Stomach (tissue), 9 donors: ENCODE measurements around the gene NOXO1. TPM values are rescaled to one million over a fixed set of nuclear protein-coding genes. Genes with fewer than 3 reads are reported as not detected.

Experiments used
- DNase-seq, 2 donors: peaks; one replicate each; pipeline versions ENCODE4 v3.0.0 to v3.0.0-alpha.2; 2013 to 2019
- H3K27ac ChIP-seq, 5 donors: fragments of 200-600 bp in 4 of 5; sonication (generic) in 4 of 5; one replicate each; pipeline ENCODE4 v1.5.1; 2013 to 2019; ENCODE audit warnings: mild to moderate bottlenecking in 1 of 5, moderate library complexity in 1 of 5
- H3K27me3 ChIP-seq, 3 donors: fragments of 200-600 bp; sonication (generic); one replicate each; pipeline ENCODE4 v1.5.1; 2017 to 2019; ENCODE audit warnings: mixed run types in 1 of 3
- H3K36me3 ChIP-seq, 4 donors: fragments of 200-600 bp; sonication (generic); 1 replicate in 3 of 4; 2 replicates in 1 of 4; pipeline ENCODE4 v1.5.1; 2016 to 2019
- H3K4me1 ChIP-seq, 4 donors: fragments of 200-600 bp; sonication (generic); one replicate each; pipeline ENCODE4 v1.5.1; 2016 to 2019
- H3K4me3 ChIP-seq, 4 donors: fragments of 200-600 bp; sonication (generic) in 3 of 4; one replicate each; pipeline ENCODE4 v1.5.1; 2016 to 2019; ENCODE audit warnings: mild to moderate bottlenecking in 1 of 4
- H3K9me3 ChIP-seq, 4 donors: fragments of 200-600 bp; sonication (generic); one replicate each; pipeline ENCODE4 v1.5.1; 2016 to 2019
- EP300 ChIP-seq: sonication (generic); formaldehyde crosslinking; IDR thresholded peaks from one replicate; pipeline ENCODE4 v1.6.1; 2017; ENCODE audit warnings: antibody characterized with exemption
- POLR2A ChIP-seq, 4 donors: fragments of 450-650 bp; IDR thresholded peaks; one replicate each; pipeline ENCODE4 v1.6.1; 2016; ENCODE audit warnings: antibody characterized with exemption in 4 of 4, control low read depth in 2 of 4, mild to moderate bottlenecking in 1 of 4, moderate library complexity in 1 of 4
- POLR2AphosphoS5 ChIP-seq, 3 donors: sonication (generic); formaldehyde crosslinking; IDR thresholded peaks; one replicate each; pipeline ENCODE4 v1.6.1; 2016; ENCODE audit warnings: antibody characterized with exemption in 3 of 3
- WGBS, 5 donors: extraction: QIAGEN DNeasy Blood & Tissue Kit in 3 of 5; methylation state at CpG; one replicate each; pipeline versions ENCODE4 v1.1.5 to v1.1.7; 2013 to 2018; 5-methylcytosine and 5-hydroxymethylcytosine counted together
- intact Hi-C: fragments of 100-400 bp; cut with DNase I; formaldehyde crosslinking; loops from one replicate; pipeline ENCODE4 v1.15.1; 2023; ENCODE audit warnings: low total_unique reads
- polyA plus RNA-seq, 3 donors: library from polyadenylated mRNA; stranded (reverse); fragments of 200-250 nt; gene quantifications; one replicate each; pipeline ENCODE4 v1.2.3, GENCODE V29; 2013
- total RNA-seq, 5 donors: library from RNA; depleted of rRNA; stranded (reverse); fragments of >200 nt; gene quantifications; one replicate each; pipeline versions ENCODE4 v1.1.0 to v1.2.3, GENCODE V29; 2014 to 2016
- TF ChIP-seq, protein P1 (sequence below), 7 experiments: fragments of 450-650 bp in 4 of 7; fragments of 200-600 bp in 3 of 7; sonication (generic) in 3 of 7; IDR thresholded peaks; one replicate each; pipeline ENCODE4 v1.5.1; 2016 to 2019; ENCODE audit warnings: antibody characterized with exemption in 7 of 7, control low read depth in 2 of 7, mild to moderate bottlenecking in 1 of 7
- donor health status: healthy with polysubstance abuse.
- donor health status: Bipolar disorder and iron deficiency.
- donor health status: healthy.

Gene NOXO1
- total and polyA plus RNA-seq, 8 donors = 1.2 to 58.2 (median 3.0) TPM; not detected in 4

DNA sequence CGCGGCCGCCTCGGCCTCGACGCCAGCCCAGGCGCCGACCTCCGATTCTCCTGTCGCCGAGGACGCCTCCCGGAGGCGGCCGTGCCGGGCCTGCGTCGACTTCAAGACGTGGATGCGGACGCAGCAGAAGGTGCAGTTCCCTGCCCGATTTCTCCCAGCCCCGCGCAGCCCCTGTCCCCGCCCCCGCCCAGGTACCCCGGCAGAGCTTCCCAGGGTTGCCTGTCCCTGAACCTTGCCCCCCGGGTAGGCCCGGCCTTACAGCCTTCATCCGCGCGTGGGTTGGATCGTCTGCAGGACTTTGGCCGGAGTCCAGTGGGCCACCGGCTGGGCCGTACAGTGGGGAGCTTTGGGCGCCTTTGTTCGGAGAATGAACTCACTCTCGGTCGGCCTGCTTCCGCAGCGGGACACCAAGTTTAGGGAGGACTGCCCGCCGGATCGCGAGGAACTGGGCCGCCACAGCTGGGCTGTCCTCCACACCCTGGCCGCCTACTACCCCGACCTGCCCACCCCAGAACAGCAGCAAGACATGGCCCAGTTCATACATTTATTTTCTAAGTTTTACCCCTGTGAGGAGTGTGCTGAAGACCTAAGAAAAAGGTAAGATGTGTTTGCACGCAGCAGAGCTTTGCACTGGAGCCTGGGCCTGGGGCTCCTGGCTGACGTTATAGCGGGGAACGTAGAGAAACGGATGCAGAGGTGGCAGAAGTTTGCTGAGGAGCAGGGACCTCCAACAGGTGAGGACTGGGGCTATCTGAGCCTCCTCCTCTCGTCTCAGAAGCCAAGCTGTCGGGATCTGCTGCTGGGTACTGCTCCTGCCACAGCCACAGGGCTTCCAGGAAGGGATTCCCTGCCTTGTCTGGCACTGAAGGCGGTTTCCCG, 3.3 kb upstream of the NOXO1 start:
- intact Hi-C loops = no loop called here
- peaks cover 14 to 23% (median 21%) of the 10 kb centered on the region in 4 donors for H3K36me3 ChIP-seq
- H3K9me3 ChIP-seq = no peaks in the 10 kb centered on the region
- WGBS, 5 donors = 8 to 30% (median 12%) methylated on average over 17 to 58 of the region's 58 CpGs
- peaks cover 4 to 56% (median 36%) of the 10 kb centered on the region in 3 donors for H3K27me3 ChIP-seq
- peak overlapping the region; percentile 64 to 84 (median 76) for H3K27ac ChIP-seq
- no peak for TF ChIP-seq POLR2AphosphoS5 (IDR thresholded peaks at IDR 0.05)
- no peak for TF ChIP-seq POLR2A (IDR thresholded peaks at IDR 0.05)
- TF ChIP-seq, protein P1, sequence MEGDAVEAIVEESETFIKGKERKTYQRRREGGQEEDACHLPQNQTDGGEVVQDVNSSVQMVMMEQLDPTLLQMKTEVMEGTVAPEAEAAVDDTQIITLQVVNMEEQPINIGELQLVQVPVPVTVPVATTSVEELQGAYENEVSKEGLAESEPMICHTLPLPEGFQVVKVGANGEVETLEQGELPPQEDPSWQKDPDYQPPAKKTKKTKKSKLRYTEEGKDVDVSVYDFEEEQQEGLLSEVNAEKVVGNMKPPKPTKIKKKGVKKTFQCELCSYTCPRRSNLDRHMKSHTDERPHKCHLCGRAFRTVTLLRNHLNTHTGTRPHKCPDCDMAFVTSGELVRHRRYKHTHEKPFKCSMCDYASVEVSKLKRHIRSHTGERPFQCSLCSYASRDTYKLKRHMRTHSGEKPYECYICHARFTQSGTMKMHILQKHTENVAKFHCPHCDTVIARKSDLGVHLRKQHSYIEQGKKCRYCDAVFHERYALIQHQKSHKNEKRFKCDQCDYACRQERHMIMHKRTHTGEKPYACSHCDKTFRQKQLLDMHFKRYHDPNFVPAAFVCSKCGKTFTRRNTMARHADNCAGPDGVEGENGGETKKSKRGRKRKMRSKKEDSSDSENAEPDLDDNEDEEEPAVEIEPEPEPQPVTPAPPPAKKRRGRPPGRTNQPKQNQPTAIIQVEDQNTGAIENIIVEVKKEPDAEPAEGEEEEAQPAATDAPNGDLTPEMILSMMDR (IDR thresholded peaks at IDR 0.05) = no peak
- no peak for TF ChIP-seq EP300
- H3K4me1 ChIP-seq = peaks cover 30 to 68% (median 65%) of the 10 kb centered on the region in 4 donors
- peak overlapping the region; percentile 77 to 83 (median 78) for H3K4me3 ChIP-seq
- DNase-seq = no peak

GRCh38 chr16:1983544-1984346, 2.5 kb upstream of the NOXO1 start, which contains the start of gene GFER:
Gene GFER (plus strand): TSS chr16:1984193. CDS start chr16:1984219, 26 bp downstream.
- peak; percentile 91 to 97 for DNase-seq
- 0 to 1% (median 1%) methylated on average over 26 to 109 of the region's 109 CpGs for WGBS, 5 donors
- intact Hi-C loops = no loop called here
- H3K27ac ChIP-seq = peak within 1 kb of the TSS; percentile 64 to 84 (median 76)
- peaks cover 4 to 56% (median 36%) of the 10 kb centered on the region in 3 donors for H3K27me3 ChIP-seq
- TF ChIP-seq EP300 (no peak), POLR2A (IDR thresholded peaks at IDR 0.05) (no peak), POLR2AphosphoS5 (IDR thresholded peaks at IDR 0.05) (peak in 2 of 3 donors; percentile 55 to 75)
- TF ChIP-seq, protein P1 (IDR thresholded peaks at IDR 0.05) = peak in 2 of 7 experiments; percentile 26 to 31
- H3K4me1 ChIP-seq = peaks cover 29 to 69% (median 64%) of the 10 kb centered on the region in 4 donors
- H3K4me3 ChIP-seq = peak within 1 kb of the TSS; percentile 77 to 83 (median 78)
- no peaks in the 10 kb centered on the region for H3K9me3 ChIP-seq
- peaks cover 14 to 25% (median 23%) of the 10 kb centered on the region in 4 donors for H3K36me3 ChIP-seq

DNA sequence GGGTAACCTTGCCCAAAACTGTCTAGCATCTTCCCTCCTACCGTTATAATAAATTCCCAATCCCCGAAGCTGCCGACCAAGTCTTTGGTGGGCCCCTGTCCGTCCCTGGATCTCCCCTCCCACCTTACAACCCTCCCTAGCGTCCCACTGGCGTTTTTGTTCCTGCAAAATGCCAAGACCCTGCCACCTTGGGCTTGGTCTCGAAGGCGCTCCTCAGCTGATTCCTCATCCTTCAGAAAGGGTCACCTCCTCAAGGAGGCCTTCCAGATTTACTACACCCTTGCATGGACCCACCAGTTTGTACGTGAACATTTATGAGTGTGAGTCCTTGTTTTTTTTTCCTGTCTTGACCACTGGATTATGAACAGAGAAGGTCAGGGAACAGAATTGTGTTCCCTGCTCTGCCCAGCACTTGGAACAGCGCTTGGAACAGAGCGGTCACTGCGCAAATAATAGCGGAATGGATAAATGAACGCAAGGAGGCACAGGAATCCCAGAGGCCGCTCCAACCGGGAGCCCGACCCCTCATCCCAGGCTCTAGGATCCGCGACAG, 1.8 kb upstream of the NOXO1 start:
- intact Hi-C loops = no loop called here
- Histone ChIP-seq H3K9me3 (no peaks in the 10 kb centered on the region), H3K27ac (peak overlapping the region; percentile 64 to 84 (median 76)), H3K27me3 (peaks cover 4 to 56% (median 36%) of the 10 kb centered on the region in 3 donors), H3K4me1 (peaks cover 32 to 75% (median 65%) of the 10 kb centered on the region in 4 donors), H3K4me3 (peak overlapping the region; percentile 77 to 83 (median 78)), H3K36me3 (peaks cover 17 to 32% (median 30%) of the 10 kb centered on the region in 4 donors)
- WGBS, 5 donors = 24 to 32% (median 31%) methylated on average over 19 of the region's 19 CpGs
- DNase-seq = no peak
- no peak for TF ChIP-seq POLR2AphosphoS5 (IDR thresholded peaks at IDR 0.05)
- TF ChIP-seq, protein P1 (IDR thresholded peaks at IDR 0.05) = no peak
- no peak for TF ChIP-seq POLR2A (IDR thresholded peaks at IDR 0.05)
- no peak for TF ChIP-seq EP300
